HG02840 (cell line): ENCODE results near the gene ZNF765.
"Not testable (repeated sequence)": the region's sequence is repeated elsewhere in the genome, so short reads cannot be mapped to it uniquely, and the experiment has no call there.

ENCODE experiments used
- ATAC-seq: cut with Tn5 transposase; IDR thresholded peaks from one replicate; pipeline ENCODE4 v1.9.1; 2021; ENCODE audit warnings: mild to moderate bottlenecking, moderate library complexity, moderate number of reproducible peaks; ENCODE audit not compliant: unreplicated experiment, low FRiP score

The ZNF765 gene

DNA sequence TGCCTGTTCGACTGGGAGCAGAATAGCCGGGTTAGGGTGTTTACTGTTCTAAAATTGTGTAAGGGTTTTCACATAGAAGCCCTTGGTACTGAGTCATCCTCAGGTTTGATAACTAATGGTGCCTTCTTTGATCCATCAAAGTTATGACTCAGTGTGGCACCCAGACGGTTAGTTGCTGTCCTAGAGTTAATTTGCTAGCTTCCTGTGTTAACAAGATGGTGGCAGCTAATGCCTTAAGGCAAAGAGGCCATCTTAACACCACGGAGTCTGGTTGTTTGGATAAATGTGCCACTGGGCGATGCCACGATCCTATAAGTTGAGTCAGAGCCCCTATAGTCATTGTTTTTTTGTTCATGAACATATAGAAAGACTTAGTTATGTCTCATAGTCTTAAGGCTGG, 80.5 kb downstream of the ZNF765 start:
- not testable (repeated sequence) for ATAC-seq
